ENCODE measurements around the gene ARMH3. TPM values are rescaled to one million over a fixed set of nuclear protein-coding genes. Genes with fewer than 3 reads are reported as not detected.
"Not testable (repeated sequence)": the region's sequence is repeated elsewhere in the genome, so short reads cannot be mapped to it uniquely, and the experiment has no call there.

Gene ARMH3
- total RNA-seq, 1 experiment from 2014 or later: 3.7 TPM

- no peaks in the 10 kb centered on the region for H3K79me2 ChIP-seq (ENCODE audit: low read length)
- no peak overlapping the region for H3K9ac ChIP-seq (ENCODE audit: low read length)
- peaks cover 24% of the 10 kb centered on the region for H3K4me1 ChIP-seq (ENCODE audit: low read length)
- no peaks in the 10 kb centered on the region for H3K36me3 ChIP-seq (ENCODE audit: insufficient read depth, low read length)
- no peak for DNase-seq
- H3K27me3 ChIP-seq (ENCODE audit: low read length): no peaks in the 10 kb centered on the region
- H3K4me3 ChIP-seq (ENCODE audit: low read length): no peak overlapping the region
- no peaks in the 10 kb centered on the region for H4K20me1 ChIP-seq (ENCODE audit: insufficient read depth, low read depth, low read length)
- no peak overlapping the region for H3K4me2 ChIP-seq (ENCODE audit: low read depth, low read length, poor library complexity, severe bottlenecking)
- no peak overlapping the region for H2AFZ ChIP-seq (ENCODE audit: low read length)
- H3K27ac ChIP-seq (ENCODE audit: low read length): peak overlapping the region; percentile 40; the same call in 1 of the 2 replicates
- H3K9me2 ChIP-seq (replicated peaks; ENCODE audit: insufficient read depth, low read length): no peaks in the 10 kb centered on the region
- H3K9me3 ChIP-seq (ENCODE audit: low read length): no peaks in the 10 kb centered on the region
Measured at GRCh38 chr10:102007796-102008195, 48.2 kb downstream of the ARMH3 start.

GRCh38 chr10:102007031-102007430 is 48.9 kb downstream of the ARMH3 start:
- H4K20me1 ChIP-seq (ENCODE audit: insufficient read depth, low read depth, low read length); H3K36me3 ChIP-seq (ENCODE audit: insufficient read depth, low read length); H3K79me2 ChIP-seq (ENCODE audit: low read length); H3K9ac ChIP-seq (ENCODE audit: low read length); DNase-seq; H3K9me2 ChIP-seq (replicated peaks; ENCODE audit: insufficient read depth, low read length); H3K4me3 ChIP-seq (ENCODE audit: low read length); H3K27me3 ChIP-seq (ENCODE audit: low read length); H3K4me2 ChIP-seq (ENCODE audit: low read depth, low read length, poor library complexity, severe bottlenecking); H3K27ac ChIP-seq (ENCODE audit: low read length); H3K9me3 ChIP-seq (ENCODE audit: low read length); H2AFZ ChIP-seq (ENCODE audit: low read length): not testable (repeated sequence)
- H3K4me1 ChIP-seq (ENCODE audit: low read length): peaks cover 31% of the 10 kb centered on the region

- DNase-seq: no peak
- Histone ChIP-seq H3K4me2 (ENCODE audit: low read depth, low read length, poor library complexity, severe bottlenecking) (no peak overlapping the region), H3K4me1 (ENCODE audit: low read length) (peaks cover 27% of the 10 kb centered on the region), H3K36me3 (ENCODE audit: insufficient read depth, low read length) (no peaks in the 10 kb centered on the region; the same call in 1 of the 2 replicates), H3K4me3 (ENCODE audit: low read length) (no peak overlapping the region), H4K20me1 (ENCODE audit: insufficient read depth, low read depth, low read length) (no peaks in the 10 kb centered on the region), H3K79me2 (ENCODE audit: low read length) (no peaks in the 10 kb centered on the region), H2AFZ (ENCODE audit: low read length) (no peak overlapping the region), H3K27me3 (ENCODE audit: low read length) (no peaks in the 10 kb centered on the region), H3K27ac (ENCODE audit: low read length) (no peak overlapping the region), H3K9me3 (ENCODE audit: low read length) (no peaks in the 10 kb centered on the region), H3K9ac (ENCODE audit: low read length) (no peak overlapping the region), H3K9me2 (replicated peaks; ENCODE audit: insufficient read depth, low read length) (no peaks in the 10 kb centered on the region)
Measured at GRCh38 chr10:102004376-102004775, 51.6 kb downstream of the ARMH3 start.

GRCh38 chr10:102003541-102003940 is 52.4 kb downstream of the ARMH3 start:
- no peak overlapping the region for H3K4me2 ChIP-seq (ENCODE audit: low read depth, low read length, poor library complexity, severe bottlenecking)
- no peaks in the 10 kb centered on the region for H3K79me2 ChIP-seq (ENCODE audit: low read length)
- H3K9me3 ChIP-seq (ENCODE audit: low read length): no peaks in the 10 kb centered on the region
- H2AFZ ChIP-seq (ENCODE audit: low read length): no peak overlapping the region
- H3K9me2 ChIP-seq (replicated peaks; ENCODE audit: insufficient read depth, low read length): no peaks in the 10 kb centered on the region
- no peak overlapping the region for H3K9ac ChIP-seq (ENCODE audit: low read length)
- no peaks in the 10 kb centered on the region for H3K27me3 ChIP-seq (ENCODE audit: low read length)
- no peak for DNase-seq
- H3K27ac ChIP-seq (ENCODE audit: low read length): no peak overlapping the region
- no peaks in the 10 kb centered on the region; the same call in 1 of the 2 replicates for H3K36me3 ChIP-seq (ENCODE audit: insufficient read depth, low read length)
- no peaks in the 10 kb centered on the region for H4K20me1 ChIP-seq (ENCODE audit: insufficient read depth, low read depth, low read length)
- no peak overlapping the region for H3K4me3 ChIP-seq (ENCODE audit: low read length)
- peaks cover 21% of the 10 kb centered on the region for H3K4me1 ChIP-seq (ENCODE audit: low read length)

- no peaks in the 10 kb centered on the region for H3K27me3 ChIP-seq (ENCODE audit: low read length)
- no peaks in the 10 kb centered on the region for H3K9me3 ChIP-seq (ENCODE audit: low read length)
- no peaks in the 10 kb centered on the region for H4K20me1 ChIP-seq (ENCODE audit: insufficient read depth, low read depth, low read length)
- no peak overlapping the region for H3K4me3 ChIP-seq (ENCODE audit: low read length)
- H2AFZ ChIP-seq (ENCODE audit: low read length): no peak overlapping the region
- H3K4me1 ChIP-seq (ENCODE audit: low read length): peaks cover 16% of the 10 kb centered on the region
- H3K9ac ChIP-seq (ENCODE audit: low read length): 0 out of 2 replicates have a peak overlapping the region, but pooled peaks have one; percentile 39
- DNase-seq: no peak
- H3K36me3 ChIP-seq (ENCODE audit: insufficient read depth, low read length): no peaks in the 10 kb centered on the region; the same call in 1 of the 2 replicates
- no peaks in the 10 kb centered on the region for H3K9me2 ChIP-seq (replicated peaks; ENCODE audit: insufficient read depth, low read length)
- H3K27ac ChIP-seq (ENCODE audit: low read length): peak overlapping the region; percentile 81
- no peaks in the 10 kb centered on the region for H3K79me2 ChIP-seq (ENCODE audit: low read length)
- peak overlapping the region; percentile 25 for H3K4me2 ChIP-seq (ENCODE audit: low read depth, low read length, poor library complexity, severe bottlenecking)
Measured at GRCh38 chr10:102001435-102002068, 54.4 kb downstream of the ARMH3 start.

GRCh38 chr10:101997803-101998202 is 58.2 kb downstream of the ARMH3 start:
- Histone ChIP-seq H3K4me3 (ENCODE audit: low read length) (no peak overlapping the region), H3K9me2 (replicated peaks; ENCODE audit: insufficient read depth, low read length) (no peaks in the 10 kb centered on the region), H3K9ac (ENCODE audit: low read length) (no peak overlapping the region), H3K27ac (ENCODE audit: low read length) (no peak overlapping the region), H3K36me3 (ENCODE audit: insufficient read depth, low read length) (no peaks in the 10 kb centered on the region; the same call in 1 of the 2 replicates), H2AFZ (ENCODE audit: low read length) (no peak overlapping the region), H3K9me3 (ENCODE audit: low read length) (no peaks in the 10 kb centered on the region), H3K4me1 (ENCODE audit: low read length) (peaks cover 16% of the 10 kb centered on the region), H3K79me2 (ENCODE audit: low read length) (no peaks in the 10 kb centered on the region), H3K4me2 (ENCODE audit: low read depth, low read length, poor library complexity, severe bottlenecking) (no peak overlapping the region), H4K20me1 (ENCODE audit: insufficient read depth, low read depth, low read length) (no peaks in the 10 kb centered on the region), H3K27me3 (ENCODE audit: low read length) (no peaks in the 10 kb centered on the region)
- no peak for DNase-seq

- no peaks in the 10 kb centered on the region for H3K27me3 ChIP-seq (ENCODE audit: low read length)
- H3K4me2 ChIP-seq (ENCODE audit: low read depth, low read length, poor library complexity, severe bottlenecking): no peak overlapping the region
- DNase-seq: no peak
- no peaks in the 10 kb centered on the region for H3K36me3 ChIP-seq (ENCODE audit: insufficient read depth, low read length)
- no peak overlapping the region for H2AFZ ChIP-seq (ENCODE audit: low read length)
- no peaks in the 10 kb centered on the region for H3K4me1 ChIP-seq (ENCODE audit: low read length)
- no peak overlapping the region for H3K9ac ChIP-seq (ENCODE audit: low read length)
- no peaks in the 10 kb centered on the region for H4K20me1 ChIP-seq (ENCODE audit: insufficient read depth, low read depth, low read length)
- no peaks in the 10 kb centered on the region for H3K79me2 ChIP-seq (ENCODE audit: low read length)
- no peak overlapping the region for H3K4me3 ChIP-seq (ENCODE audit: low read length)
- no peaks in the 10 kb centered on the region for H3K9me3 ChIP-seq (ENCODE audit: low read length)
- H3K27ac ChIP-seq (ENCODE audit: low read length): no peak overlapping the region
- H3K9me2 ChIP-seq (replicated peaks; ENCODE audit: insufficient read depth, low read length): no peaks in the 10 kb centered on the region
Measured at GRCh38 chr10:101995451-101996063, 60.4 kb downstream of the ARMH3 start.

GRCh38 chr10:101993651-101994200 is 62.2 kb downstream of the ARMH3 start:
- Histone ChIP-seq H3K4me3 (ENCODE audit: low read length) (no peak overlapping the region), H3K36me3 (ENCODE audit: insufficient read depth, low read length) (0 out of 2 replicates have a peak, but pooled peaks cover 2% of the 10 kb centered on the region), H3K79me2 (ENCODE audit: low read length) (no peaks in the 10 kb centered on the region), H2AFZ (ENCODE audit: low read length) (no peak overlapping the region), H3K9ac (ENCODE audit: low read length) (no peak overlapping the region), H3K9me3 (ENCODE audit: low read length) (no peaks in the 10 kb centered on the region), H4K20me1 (ENCODE audit: insufficient read depth, low read depth, low read length) (no peaks in the 10 kb centered on the region), H3K4me1 (ENCODE audit: low read length) (no peaks in the 10 kb centered on the region), H3K27me3 (ENCODE audit: low read length) (no peaks in the 10 kb centered on the region), H3K9me2 (replicated peaks; ENCODE audit: insufficient read depth, low read length) (no peaks in the 10 kb centered on the region), H3K27ac (ENCODE audit: low read length) (no peak overlapping the region), H3K4me2 (ENCODE audit: low read depth, low read length, poor library complexity, severe bottlenecking) (no peak overlapping the region)
- no peak for DNase-seq

All from Karpas-422 (cell line).